HFF-Myc (cell line): ENCODE results near the gene DERA.
"Not testable (repeated sequence)": the region's sequence is repeated elsewhere in the genome, so short reads cannot be mapped to it uniquely, and the experiment has no call there.

ENCODE experiments used
- DNase-seq: peaks from one replicate; pipeline ENCODE4 v3.0.0-alpha.2; 2011; ENCODE audit warnings: low read depth; ENCODE audit errors: extremely low read depth
- H3K4me3 ChIP-seq: replicated peaks from 2 replicates; pipeline ENCODE4 v1.5.1; 2011; ENCODE audit warnings: low read depth, mild to moderate bottlenecking, control low read depth, low read length
- TF ChIP-seq, protein P1 (sequence below): IDR thresholded peaks from 2 replicates; pipeline ENCODE4 v1.5.1; 2012; ENCODE audit warnings: mild to moderate bottlenecking, low read depth, low read length, control low read depth; ENCODE audit errors: missing control alignments

DERA gene

DNA sequence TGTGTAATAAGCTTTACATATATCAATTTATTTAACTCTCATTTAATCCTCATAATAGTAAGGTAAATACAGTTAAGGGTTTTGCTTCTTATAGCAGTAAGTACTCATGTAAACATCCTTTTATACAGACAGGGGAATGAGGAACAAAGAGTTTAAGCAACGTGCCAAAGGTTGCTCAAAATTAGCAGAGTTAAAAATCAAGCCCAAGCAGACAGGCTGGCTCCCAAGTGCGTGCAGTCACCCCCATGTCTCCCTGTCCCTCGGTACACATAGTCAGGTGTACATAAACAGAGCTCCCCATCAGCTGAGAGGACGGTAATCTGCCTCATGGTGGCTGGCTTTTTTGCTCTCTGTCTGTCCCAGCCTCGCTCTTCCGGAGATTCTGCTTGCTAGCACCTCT lies 126.4 kb downstream of the DERA start:
- TF ChIP-seq, protein P1, sequence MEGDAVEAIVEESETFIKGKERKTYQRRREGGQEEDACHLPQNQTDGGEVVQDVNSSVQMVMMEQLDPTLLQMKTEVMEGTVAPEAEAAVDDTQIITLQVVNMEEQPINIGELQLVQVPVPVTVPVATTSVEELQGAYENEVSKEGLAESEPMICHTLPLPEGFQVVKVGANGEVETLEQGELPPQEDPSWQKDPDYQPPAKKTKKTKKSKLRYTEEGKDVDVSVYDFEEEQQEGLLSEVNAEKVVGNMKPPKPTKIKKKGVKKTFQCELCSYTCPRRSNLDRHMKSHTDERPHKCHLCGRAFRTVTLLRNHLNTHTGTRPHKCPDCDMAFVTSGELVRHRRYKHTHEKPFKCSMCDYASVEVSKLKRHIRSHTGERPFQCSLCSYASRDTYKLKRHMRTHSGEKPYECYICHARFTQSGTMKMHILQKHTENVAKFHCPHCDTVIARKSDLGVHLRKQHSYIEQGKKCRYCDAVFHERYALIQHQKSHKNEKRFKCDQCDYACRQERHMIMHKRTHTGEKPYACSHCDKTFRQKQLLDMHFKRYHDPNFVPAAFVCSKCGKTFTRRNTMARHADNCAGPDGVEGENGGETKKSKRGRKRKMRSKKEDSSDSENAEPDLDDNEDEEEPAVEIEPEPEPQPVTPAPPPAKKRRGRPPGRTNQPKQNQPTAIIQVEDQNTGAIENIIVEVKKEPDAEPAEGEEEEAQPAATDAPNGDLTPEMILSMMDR = no peak
- DNase-seq = no peak
- H3K4me3 ChIP-seq = no peak overlapping the region

DNA sequence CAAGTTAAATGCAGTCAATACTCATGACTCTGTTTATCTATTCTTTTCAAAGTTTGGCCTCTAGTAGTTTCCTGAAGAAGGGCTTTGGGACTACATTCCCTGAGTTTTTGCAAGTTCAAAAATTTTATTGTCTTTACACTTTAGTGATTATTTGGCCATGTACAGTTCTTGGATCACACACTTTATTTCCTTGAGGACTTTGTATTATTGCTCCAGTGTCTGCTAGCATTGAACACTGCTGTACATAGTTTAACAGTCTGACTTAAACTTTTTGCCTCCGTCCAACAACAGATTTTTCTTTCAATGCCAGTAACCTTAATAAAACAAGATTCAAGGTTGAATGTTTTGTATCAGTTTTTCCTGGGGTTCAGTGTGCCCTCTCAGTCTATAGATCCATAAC lies 132.3 kb downstream of the DERA start:
- TF ChIP-seq, protein P1 = no peak
- DNase-seq = no peak
- H3K4me3 ChIP-seq = no peak overlapping the region

DNA sequence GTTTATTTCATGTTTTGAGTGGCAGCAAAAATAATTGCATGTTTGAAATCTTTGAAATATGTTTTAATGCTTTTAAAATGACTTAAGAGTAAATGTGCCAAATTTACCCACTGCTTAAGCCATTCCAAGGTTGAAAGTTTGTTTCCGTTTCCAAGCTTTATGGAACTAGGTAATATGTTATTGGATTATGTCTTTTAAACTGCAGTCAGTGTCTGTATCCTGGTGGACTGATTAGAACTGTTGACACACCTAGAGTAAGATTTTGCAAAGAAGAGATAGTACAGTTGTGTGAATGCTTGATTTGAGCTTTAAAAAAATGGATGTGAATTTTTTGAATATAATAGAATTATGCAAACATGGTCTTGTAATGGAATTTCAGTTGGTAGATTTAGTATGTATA lies 135.1 kb downstream of the DERA start:
- H3K4me3 ChIP-seq = no peak overlapping the region
- no peak for DNase-seq
- TF ChIP-seq, protein P1 = no peak

DNA sequence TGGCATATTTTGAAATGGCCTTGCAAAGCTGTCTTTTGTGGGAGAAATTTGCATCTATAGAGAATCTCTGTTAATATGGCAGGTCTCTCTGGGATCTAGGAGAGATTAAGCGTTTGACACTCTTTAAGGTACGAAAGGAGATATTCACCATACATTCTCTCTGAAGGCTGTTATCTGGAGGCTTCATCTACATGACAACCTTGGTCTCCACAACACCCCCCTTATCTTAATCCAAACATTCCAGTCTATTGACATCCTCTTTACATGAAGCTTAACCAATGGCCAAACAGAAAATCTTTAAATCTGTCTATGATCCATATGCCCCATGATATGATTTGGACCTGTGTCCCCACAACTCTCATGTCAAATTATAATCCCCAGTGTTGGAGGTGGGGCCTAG lies 137.4 kb downstream of the DERA start:
- no peak for DNase-seq
- H3K4me3 ChIP-seq = no peak overlapping the region
- TF ChIP-seq, protein P1 = no peak

DNA sequence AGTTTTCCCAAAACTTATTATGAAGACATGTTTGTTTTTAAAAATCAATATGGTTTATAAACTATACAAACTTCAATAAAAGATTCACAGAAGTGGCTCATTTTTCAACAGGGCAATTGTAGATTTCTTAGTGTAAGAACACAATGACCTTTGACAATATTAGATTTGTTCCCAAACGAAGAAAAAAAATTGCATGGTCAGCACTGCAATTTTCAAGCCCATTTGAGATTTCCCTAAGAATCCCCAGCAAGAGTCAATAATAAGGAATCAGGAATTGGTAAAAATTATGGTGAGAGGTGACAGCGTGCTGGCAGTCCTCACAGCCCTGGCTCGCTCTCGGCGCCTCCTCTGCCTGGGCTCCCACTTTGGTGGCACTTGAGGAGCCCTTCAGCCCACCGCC lies 145.8 kb downstream of the DERA start:
- no peak for DNase-seq
- no peak overlapping the region for H3K4me3 ChIP-seq
- TF ChIP-seq, protein P1 = no peak

DNA sequence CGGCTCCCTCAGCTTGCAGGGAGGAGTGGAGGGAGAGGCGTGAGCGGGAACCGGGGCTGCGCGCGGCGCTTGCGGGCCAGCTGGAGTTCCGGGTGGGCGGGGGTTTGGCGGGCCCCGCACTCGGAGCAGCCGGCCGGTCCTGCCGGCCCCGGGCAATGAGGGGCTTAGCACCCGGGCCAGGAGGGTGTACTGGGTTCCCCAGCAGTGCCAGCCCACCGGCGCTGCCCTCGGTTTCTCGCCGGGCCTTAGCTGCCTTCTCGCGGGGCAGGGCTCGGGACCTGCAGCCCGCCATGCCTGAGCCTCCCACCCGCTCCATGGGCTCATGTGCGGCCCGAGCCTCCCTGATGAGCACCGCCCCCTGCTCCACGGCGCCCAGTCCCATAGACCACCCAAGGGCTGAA lies 146.2 kb downstream of the DERA start:
- DNase-seq, H3K4me3 ChIP-seq: not testable (repeated sequence)

DNA sequence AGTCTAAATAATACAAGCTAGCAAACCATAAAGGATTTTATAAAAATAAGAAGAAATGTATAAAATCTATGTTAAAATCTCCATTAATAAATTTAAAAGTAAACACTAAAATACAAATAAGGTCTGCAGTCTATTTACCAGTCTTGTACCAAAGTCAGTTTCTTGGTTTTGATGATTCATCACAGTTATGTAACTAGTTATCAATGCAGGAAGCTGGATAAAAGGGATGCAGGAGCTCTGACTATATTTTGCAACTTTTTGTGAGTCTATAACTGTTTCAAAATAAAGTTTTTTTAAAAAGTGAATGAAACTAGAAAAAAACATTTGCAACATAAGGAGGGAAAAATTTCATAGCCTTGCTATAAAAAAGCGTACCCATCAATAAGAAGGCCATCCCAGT lies 151.5 kb downstream of the DERA start:
- no peak overlapping the region for H3K4me3 ChIP-seq
- DNase-seq = no peak
- TF ChIP-seq, protein P1 = no peak
